Measurements from ENCODE around the gene B4GALNT4.
"Not testable (repeated sequence)": the region's sequence is repeated elsewhere in the genome, so short reads cannot be mapped to it uniquely, and the experiment has no call there.

B4GALNT4 gene

GRCh38 chr11:357582-357981 is 11.7 kb upstream of the B4GALNT4 start:
- TF ChIP-seq CTCF (IDR thresholded peaks at IDR 0.05; ENCODE audit: low read depth, low read length, missing control alignments): no peak
- no peak for DNase-seq (ENCODE audit: extremely low read depth, low read depth)

GRCh38 chr11:358129-358800 is 11.0 kb upstream of the B4GALNT4 start:
- TF ChIP-seq CTCF (IDR thresholded peaks at IDR 0.05; ENCODE audit: low read depth, low read length, missing control alignments): no peak
- DNase-seq (ENCODE audit: extremely low read depth, low read depth): no peak
- no peak overlapping the region for H3K4me3 ChIP-seq (replicated peaks; ENCODE audit: low read depth, low read length)

More at GRCh38 chr11:357582-357981, 11.7 kb upstream of the B4GALNT4 start:
- no peak overlapping the region for H3K4me3 ChIP-seq (replicated peaks; ENCODE audit: low read depth, low read length)

- no peak for DNase-seq (ENCODE audit: extremely low read depth, low read depth)
- H3K4me3 ChIP-seq (replicated peaks; ENCODE audit: low read depth, low read length): no peak overlapping the region
- TF ChIP-seq CTCF (IDR thresholded peaks at IDR 0.05; ENCODE audit: low read depth, low read length, missing control alignments): no peak
Observed at GRCh38 chr11:359181-359714, 10.1 kb upstream of the B4GALNT4 start.

- no peak for DNase-seq (ENCODE audit: extremely low read depth, low read depth)
- no peak overlapping the region for H3K4me3 ChIP-seq (replicated peaks; ENCODE audit: low read depth, low read length)
- TF ChIP-seq CTCF (IDR thresholded peaks at IDR 0.05; ENCODE audit: low read depth, low read length, missing control alignments): no peak
Observed at GRCh38 chr11:360326-361280, 8.7 kb upstream of the B4GALNT4 start.

GRCh38 chr11:362642-363442 is 6.5 kb upstream of the B4GALNT4 start:
- no peak for DNase-seq (ENCODE audit: extremely low read depth, low read depth)
- no peak overlapping the region for H3K4me3 ChIP-seq (replicated peaks; ENCODE audit: low read depth, low read length)
- TF ChIP-seq CTCF (IDR thresholded peaks at IDR 0.05; ENCODE audit: low read depth, low read length, missing control alignments): no peak

GRCh38 chr11:363443-363805 is 5.9 kb upstream of the B4GALNT4 start:
- DNase-seq (ENCODE audit: extremely low read depth, low read depth); H3K4me3 ChIP-seq (replicated peaks; ENCODE audit: low read depth, low read length): not testable (repeated sequence)
